GM12878 (cell line): ENCODE data around the gene SLAMF1. TPM values are rescaled to one million over a fixed set of nuclear protein-coding genes. Genes with fewer than 3 reads are reported as not detected.

Source experiments
- ATAC-seq: fragments of 200-7000 bp; cut with Tn5 transposase; 3 replicates; pipeline ENCODE4 v1.9.1; 2020; ENCODE audit warnings: mild to moderate bottlenecking, moderate library complexity
- BruUV-seq: library from RNA; stranded (reverse); fragments of 400-500 nt; replicated peaks from 2 replicates; lab custom pipeline; 2021; lab: Mats Ljungman, UMichigan
- CTCF ChIA-PET: fragments of 300-600 bp; sonication (Branson Sonifier 250); formaldehyde crosslinking; extraction: SDS; loops from one replicate; lab custom pipeline; 2021; ENCODE audit warnings: inconsistent platforms; lab: Yijun Ruan, JAX
- POLR2A ChIA-PET: fragments of 350-600 bp; formaldehyde crosslinking; extraction: SDS; loops from one replicate; lab custom pipeline; 2021; ENCODE audit warnings: inconsistent platforms; lab: Charles Lee
- RAD21 ChIA-PET: fragments of 300-600 bp; sonication (Branson Sonifier 250); formaldehyde crosslinking; loops from one replicate; lab custom pipeline; 2023; ENCODE audit warnings: antibody characterized with exemption; ENCODE audit not compliant: unreplicated experiment; lab: Charles Lee
- SMC1A ChIA-PET: fragments of 300-600 bp; sonication (Branson Sonifier 250); formaldehyde crosslinking; loops from one replicate; lab custom pipeline; 2023; ENCODE audit not compliant: unreplicated experiment, uncharacterized antibody; lab: Charles Lee
- DNase-seq: peaks from one replicate; pipeline ENCODE4 v3.0.0-alpha.2; 2011; ENCODE audit warnings: low read depth, low spot score
- FAIRE-seq: peaks from 3 replicates; lab custom pipeline; 2011; peaks lifted over from hg19 to GRCh38; lab: Jason Lieb, UNC
- H2AFZ ChIP-seq: 2 replicates; pipeline ENCODE4 v1.6.0; 2011; ENCODE audit warnings: low read depth, low read length, control low read depth; ENCODE audit not compliant: control insufficient read depth
- H3K27ac ChIP-seq: 2 replicates; pipeline ENCODE4 v1.5.1; 2011; ENCODE audit warnings: control low read depth; ENCODE audit not compliant: control insufficient read depth, insufficient read depth
- H3K27me3 ChIP-seq, 2 experiments: replicated peaks in 1 of 2; 2 replicates each; pipeline versions ENCODE4 v1.6.0 to v1.6.1; 2011; ENCODE audit warnings: low read length in 1 of 2; ENCODE audit not compliant: control insufficient read depth in 2 of 2, insufficient read depth in 2 of 2
- H3K36me3 ChIP-seq, 2 experiments: 2 replicates each; pipeline ENCODE4 v1.5.1; 2011; ENCODE audit warnings: low read length in 1 of 2; ENCODE audit not compliant: control insufficient read depth in 2 of 2, insufficient read depth in 2 of 2
- H3K4me1 ChIP-seq: 2 replicates; pipeline ENCODE4 v1.6.1; 2011; ENCODE audit warnings: mild to moderate bottlenecking, low read length, moderate library complexity, mixed read lengths; ENCODE audit not compliant: control insufficient read depth, insufficient read depth
- H3K4me2 ChIP-seq: 2 replicates; pipeline ENCODE4 v1.6.0; 2011; ENCODE audit warnings: control low read depth; ENCODE audit not compliant: control insufficient read depth, insufficient read depth
- H3K4me3 ChIP-seq: fragments of 200-600 bp; sonication (generic); 2 replicates; pipeline ENCODE4 v1.5.1; 2016
- H3K79me2 ChIP-seq: 2 replicates; pipeline ENCODE4 v1.6.0; 2011; ENCODE audit warnings: low read length; ENCODE audit not compliant: control insufficient read depth, insufficient read depth
- H3K9ac ChIP-seq: 2 replicates; pipeline ENCODE4 v1.8.0; 2011; ENCODE audit warnings: low read length, control low read depth, mixed read lengths; ENCODE audit not compliant: control insufficient read depth, insufficient read depth
- H3K9me3 ChIP-seq: replicated peaks from 3 replicates; pipeline ENCODE4 v1.5.1; 2011; ENCODE audit warnings: mild to moderate bottlenecking, low read length; ENCODE audit not compliant: control insufficient read depth, insufficient read depth
- H4K20me1 ChIP-seq: 2 replicates; pipeline ENCODE4 v1.6.0; 2011; ENCODE audit not compliant: control insufficient read depth, insufficient read depth
- BACH1 ChIP-seq: fragments of 450-650 bp; IDR thresholded peaks from 2 replicates; pipeline ENCODE4 v1.6.1; 2017; ENCODE audit warnings: mild to moderate bottlenecking, borderline replicate concordance
- BMI1 ChIP-seq: fragments of 450-650 bp; IDR thresholded peaks from 2 replicates; pipeline ENCODE4 v1.6.1; 2016; ENCODE audit warnings: mild to moderate bottlenecking, moderate library complexity, borderline replicate concordance
- DPF2 ChIP-seq: fragments of 450-650 bp; IDR thresholded peaks from 2 replicates; pipeline ENCODE4 v1.6.1; 2017; ENCODE audit warnings: mild to moderate bottlenecking
- EED ChIP-seq: sonication (generic); IDR thresholded peaks from 2 replicates; pipeline ENCODE4 v1.6.1; 2016; ENCODE audit warnings: antibody characterized with exemption, low read depth
- GATAD2B ChIP-seq: fragments of 450-650 bp; conservative IDR thresholded peaks from 2 replicates; pipeline ENCODE4 v1.6.1; 2017; ENCODE audit warnings: low read depth, mild to moderate bottlenecking, moderate library complexity
- IKZF2 ChIP-seq, 2 experiments: fragments of 450-650 bp; IDR thresholded peaks; 2 replicates each; pipeline ENCODE4 v1.6.1; 2017; ENCODE audit warnings: mild to moderate bottlenecking in 2 of 2, moderate library complexity in 2 of 2
- LARP7 ChIP-seq: fragments of 450-650 bp; IDR thresholded peaks from 2 replicates; pipeline ENCODE4 v1.6.1; 2017; ENCODE audit warnings: mild to moderate bottlenecking
- NBN ChIP-seq: fragments of 450-650 bp; IDR thresholded peaks from 2 replicates; pipeline ENCODE4 v1.6.1; 2016
- NFIC ChIP-seq: IDR thresholded peaks from 2 replicates; pipeline ENCODE4 v1.6.1; 2012; ENCODE audit warnings: low read depth, mild to moderate bottlenecking, inconsistent platforms, low read length, moderate library complexity
- POLR2AphosphoS5 ChIP-seq: IDR thresholded peaks from 2 replicates; pipeline ENCODE4 v1.6.1; 2011; ENCODE audit warnings: mild to moderate bottlenecking, low read length, inconsistent platforms
- RB1 ChIP-seq: fragments of 450-650 bp; formaldehyde crosslinking; IDR thresholded peaks from 2 replicates; pipeline ENCODE4 v1.6.1; 2017; ENCODE audit warnings: mild to moderate bottlenecking, borderline replicate concordance
- SMC3 ChIP-seq: IDR thresholded peaks from 2 replicates; pipeline ENCODE4 v1.6.1; 2011; ENCODE audit warnings: low read length, improper control_type of control experiment, borderline replicate concordance
- SPI1 ChIP-seq: IDR thresholded peaks from 2 replicates; pipeline ENCODE4 v1.6.1; 2011; ENCODE audit warnings: low read depth, mild to moderate bottlenecking, low read length, moderate library complexity, borderline replicate concordance; ENCODE audit not compliant: insufficient read depth
- ZNF217 ChIP-seq: fragments of 450-650 bp; IDR thresholded peaks from 2 replicates; pipeline ENCODE4 v1.6.1; 2017; ENCODE audit warnings: antibody characterized with exemption, mild to moderate bottlenecking
- ZNF274 ChIP-seq: IDR thresholded peaks from one replicate; pipeline ENCODE4 v1.8.0; 2011; ENCODE audit not compliant: insufficient read length, insufficient read depth
- ZNF384 ChIP-seq: IDR thresholded peaks from 2 replicates; pipeline ENCODE4 v1.6.1; 2012; ENCODE audit warnings: low read depth, mild to moderate bottlenecking, low read length, improper control_type of control experiment, borderline replicate concordance
- WGBS: methylation state at CpG from one replicate; pipeline ENCODE4 v1.1.6; 2016; ENCODE audit warnings: low lambda C conversion rate; ENCODE audit not compliant: insufficient replicate concordance, insufficient coverage; ENCODE audit errors: missing lambda C conversion rate; 5-methylcytosine and 5-hydroxymethylcytosine counted together
- in situ Hi-C: fragments of 300-500 bp; cut with MboI; formaldehyde crosslinking; loops from 9 replicates; pipeline ENCODE4 v1.14.3; 2018; ENCODE audit warnings: mixed read lengths
- intact Hi-C: fragments of 100-400 bp; cut with micrococcal nuclease; formaldehyde crosslinking; loops from one replicate; pipeline ENCODE4 v1.14.2; 2022; ENCODE audit not compliant: unreplicated experiment
- polyA plus RNA-seq, 11 experiments: library from polyadenylated mRNA; depleted of rRNA in 4 of 11; unstranded in 6 of 11; stranded (reverse) in 5 of 11; fragments of >200 nt; fragmentation: Nextera tagmentation in 4 of 11; fragmentation: Illumina TruSeq in 1 of 11; extraction: Ambion mirVana in 4 of 11; extraction: Trizol in 1 of 11; gene quantifications; 1 replicate in 1 of 11; 2 replicates in 10 of 11; pipeline versions ENCODE4 v1.2.1 to v1.2.3, GENCODE V29; 2011 to 2016; ENCODE audit warnings: inconsistent platforms in 2 of 11, missing spikeins in 2 of 11, low read depth in 1 of 11
- total RNA-seq, 4 experiments: library from RNA; depleted of rRNA in 3 of 4; stranded (reverse); fragments of >200 nt in 3 of 4; fragmentation: Illumina TruSeq in 1 of 4; extraction: Trizol in 1 of 4; gene quantifications; 2 replicates each; pipeline versions ENCODE4 v1.2.1 to v1.2.3, GENCODE V29; 2013 to 2021
- TF ChIP-seq, protein P1 (sequence below): fragments of 450-650 bp; IDR thresholded peaks from 2 replicates; pipeline ENCODE4 v1.6.1; 2017; ENCODE audit warnings: borderline replicate concordance
- TF ChIP-seq, protein P2 (sequence below): fragments of 450-650 bp; IDR thresholded peaks from 2 replicates; pipeline ENCODE4 v1.6.1; 2016; ENCODE audit warnings: mild to moderate bottlenecking
- TF ChIP-seq, protein P3 (sequence below): fragments of 450-650 bp; formaldehyde crosslinking; IDR thresholded peaks from 2 replicates; pipeline ENCODE4 v1.4.0; 2022; ENCODE audit warnings: mild to moderate bottlenecking, moderate library complexity

The SLAMF1 gene
- total and polyA plus RNA-seq, 10 of the 15 experiments (the other 5 are each of a cell fraction or from before 2014, with no cell fraction given), result 87.3 to 260 (median 131) TPM

DNA sequence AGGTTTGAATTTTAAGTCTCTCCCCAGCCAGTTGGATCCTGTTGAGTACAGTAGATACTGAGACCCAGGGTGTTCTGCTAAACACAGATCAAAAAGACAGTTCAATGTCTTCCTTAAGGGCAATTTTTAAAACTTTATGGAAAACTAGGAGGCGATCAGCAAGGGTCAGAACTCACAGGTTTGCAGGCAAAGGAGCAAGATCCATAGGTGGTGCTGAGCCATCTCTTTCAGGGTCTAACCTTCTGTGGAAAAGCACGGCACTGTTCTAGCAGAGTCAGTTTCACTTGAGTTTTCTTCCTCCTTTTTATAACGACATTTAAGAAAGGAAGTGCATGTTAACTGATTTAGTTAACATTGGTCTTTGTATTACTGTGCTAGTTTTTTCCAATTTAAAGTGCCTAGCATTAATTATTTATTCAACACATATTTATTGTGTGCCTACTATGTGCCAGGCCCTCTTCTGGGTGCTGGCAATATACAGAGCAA lies 67.6 kb downstream of the SLAMF1 start, which contains the start of gene CD84:
CD84 (minus strand) TSS at position 281 of the 486 bp plus-strand sequence; CDS start at position 222, 59 bp downstream.
- peak within 1 kb of the TSS; percentile 92 for H2AFZ ChIP-seq
- peak within 1 kb of the TSS; percentile 63 for H3K4me3 ChIP-seq
- no peaks in the 10 kb centered on the region for H3K36me3 ChIP-seq
- H3K9me3 ChIP-seq, result no peaks in the 10 kb centered on the region
- H3K27ac ChIP-seq, result peak within 1 kb of the TSS; percentile 97
- DNase-seq (no peak), ATAC-seq (peak; percentile 50), FAIRE-seq (no peak)
- ChIA-PET POLR2A (interaction anchor here (3.9 to 7.4 kb wide), 3 partner anchors 27 to 148 kb away, joined by 20 to 76 read pairs (median 45); no protein-coding TSS in a partner anchor), SMC1A (interaction anchor here (1.1 to 30.0 kb wide), 8 partner anchors 9 to 149 kb away, joined by 4 to 735 read pairs (median 18); no protein-coding TSS in a partner anchor), CTCF (interaction anchor here (0.6 to 7.1 kb wide), 9 partner anchors 10 to 136 kb away, joined by 3 to 121 read pairs (median 12); no protein-coding TSS in a partner anchor), RAD21 (interaction anchor here (2.5 to 11.0 kb wide), 4 partner anchors 27 to 150 kb away, joined by 12 to 292 read pairs (median 76); no protein-coding TSS in a partner anchor)
- intact Hi-C loops, result loop anchor here (2.0 kb wide), 1 partner anchor 30 kb away; no protein-coding TSS in a partner anchor
- peak within 1 kb of the TSS; percentile 73 for H3K4me2 ChIP-seq
- in situ Hi-C loops, result no loop called here
- H3K79me2 ChIP-seq, result peaks cover 40% of the 10 kb centered on the region
- no TSS peak for BruUV-seq
- no peaks in the 10 kb centered on the region for H4K20me1 ChIP-seq
- peaks cover 30% of the 10 kb centered on the region for H3K4me1 ChIP-seq
- WGBS, result 1% methylated on average over 3 of the region's 3 CpGs
- peak within 1 kb of the TSS; percentile 91 for H3K9ac ChIP-seq
- H3K27me3 ChIP-seq, result no peaks in the 10 kb centered on the region
- TF ChIP-seq, protein P1, sequence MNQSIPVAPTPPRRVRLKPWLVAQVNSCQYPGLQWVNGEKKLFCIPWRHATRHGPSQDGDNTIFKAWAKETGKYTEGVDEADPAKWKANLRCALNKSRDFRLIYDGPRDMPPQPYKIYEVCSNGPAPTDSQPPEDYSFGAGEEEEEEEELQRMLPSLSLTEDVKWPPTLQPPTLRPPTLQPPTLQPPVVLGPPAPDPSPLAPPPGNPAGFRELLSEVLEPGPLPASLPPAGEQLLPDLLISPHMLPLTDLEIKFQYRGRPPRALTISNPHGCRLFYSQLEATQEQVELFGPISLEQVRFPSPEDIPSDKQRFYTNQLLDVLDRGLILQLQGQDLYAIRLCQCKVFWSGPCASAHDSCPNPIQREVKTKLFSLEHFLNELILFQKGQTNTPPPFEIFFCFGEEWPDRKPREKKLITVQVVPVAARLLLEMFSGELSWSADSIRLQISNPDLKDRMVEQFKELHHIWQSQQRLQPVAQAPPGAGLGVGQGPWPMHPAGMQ, result no peak
- no peak for TF ChIP-seq BMI1
- no peak for TF ChIP-seq GATAD2B
- no peak for TF ChIP-seq LARP7
- TF ChIP-seq, protein P2, sequence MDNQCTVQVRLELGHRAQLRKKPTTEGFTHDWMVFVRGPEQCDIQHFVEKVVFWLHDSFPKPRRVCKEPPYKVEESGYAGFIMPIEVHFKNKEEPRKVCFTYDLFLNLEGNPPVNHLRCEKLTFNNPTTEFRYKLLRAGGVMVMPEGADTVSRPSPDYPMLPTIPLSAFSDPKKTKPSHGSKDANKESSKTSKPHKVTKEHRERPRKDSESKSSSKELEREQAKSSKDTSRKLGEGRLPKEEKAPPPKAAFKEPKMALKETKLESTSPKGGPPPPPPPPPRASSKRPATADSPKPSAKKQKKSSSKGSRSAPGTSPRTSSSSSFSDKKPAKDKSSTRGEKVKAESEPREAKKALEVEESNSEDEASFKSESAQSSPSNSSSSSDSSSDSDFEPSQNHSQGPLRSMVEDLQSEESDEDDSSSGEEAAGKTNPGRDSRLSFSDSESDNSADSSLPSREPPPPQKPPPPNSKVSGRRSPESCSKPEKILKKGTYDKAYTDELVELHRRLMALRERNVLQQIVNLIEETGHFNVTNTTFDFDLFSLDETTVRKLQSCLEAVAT, result peak; percentile 58
- TF ChIP-seq SMC3, result no peak
- TF ChIP-seq NFIC, result 0 out of 2 replicates have a peak, but pooled peaks have one; percentile 4
- 0 out of 2 replicates have a peak, but pooled peaks have one; percentile 50 for TF ChIP-seq RB1
- no peak for TF ChIP-seq ZNF274
- TF ChIP-seq IKZF2 (IDR thresholded peaks at IDR 0.05), result no peak; a peak in 1 of 4 replicates
- TF ChIP-seq POLR2AphosphoS5, result 0 out of 2 replicates have a peak, but pooled peaks have one; percentile 48
- peak; percentile 14; the same call in 1 of the 2 replicates for TF ChIP-seq EED
- TF ChIP-seq SPI1, result peak; percentile 56
- no peak for TF ChIP-seq ZNF384
- TF ChIP-seq NBN, result no peak
- TF ChIP-seq BACH1, result no peak
- TF ChIP-seq, protein P3, sequence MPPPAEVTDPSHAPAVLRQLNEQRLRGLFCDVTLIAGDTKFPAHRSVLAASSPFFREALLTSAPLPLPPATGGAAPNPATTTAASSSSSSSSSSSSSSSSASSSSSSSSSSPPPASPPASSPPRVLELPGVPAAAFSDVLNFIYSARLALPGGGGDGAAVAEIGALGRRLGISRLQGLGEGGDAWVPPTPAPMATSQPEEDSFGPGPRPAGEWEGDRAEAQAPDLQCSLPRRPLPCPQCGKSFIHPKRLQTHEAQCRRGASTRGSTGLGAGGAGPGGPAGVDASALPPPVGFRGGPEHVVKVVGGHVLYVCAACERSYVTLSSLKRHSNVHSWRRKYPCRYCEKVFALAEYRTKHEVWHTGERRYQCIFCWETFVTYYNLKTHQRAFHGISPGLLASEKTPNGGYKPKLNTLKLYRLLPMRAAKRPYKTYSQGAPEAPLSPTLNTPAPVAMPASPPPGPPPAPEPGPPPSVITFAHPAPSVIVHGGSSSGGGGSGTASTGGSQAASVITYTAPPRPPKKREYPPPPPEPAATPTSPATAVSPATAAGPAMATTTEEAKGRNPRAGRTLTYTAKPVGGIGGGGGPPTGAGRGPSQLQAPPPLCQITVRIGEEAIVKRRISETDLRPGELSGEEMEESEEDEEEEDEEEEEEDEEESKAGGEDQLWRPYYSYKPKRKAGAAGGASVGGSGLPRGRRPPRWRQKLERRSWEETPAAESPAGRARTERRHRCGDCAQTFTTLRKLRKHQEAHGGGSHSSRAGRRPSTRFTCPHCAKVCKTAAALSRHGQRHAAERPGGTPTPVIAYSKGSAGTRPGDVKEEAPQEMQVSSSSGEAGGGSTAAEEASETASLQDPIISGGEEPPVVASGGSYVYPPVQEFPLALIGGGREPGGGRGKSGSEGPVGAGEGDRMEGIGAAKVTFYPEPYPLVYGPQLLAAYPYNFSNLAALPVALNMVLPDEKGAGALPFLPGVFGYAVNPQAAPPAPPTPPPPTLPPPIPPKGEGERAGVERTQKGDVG (CRISPR knock-in tag), result no peak
- peak; percentile 79 for TF ChIP-seq DPF2
- TF ChIP-seq ZNF217, result peak; percentile 43; the same call in 1 of the 2 replicates
